Left ventricle myocardium inferior (tissue), 1 donor: Measurements from ENCODE around the gene C14orf119. TPM values are rescaled to one million over a fixed set of nuclear protein-coding genes. Genes with fewer than 3 reads are reported as not detected.

Source experiments
- DNase-seq: peaks from one replicate; pipeline ENCODE4 v3.0.0-alpha.2; 2020
- H3K27ac ChIP-seq: fragments of 200-600 bp; replicated peaks from 2 replicates; pipeline ENCODE4 v1.8.0; 2021
- H3K27me3 ChIP-seq: fragments of 200-600 bp; 2 replicates; pipeline ENCODE4 v1.8.0; 2021; ENCODE audit warnings: low read depth
- H3K36me3 ChIP-seq: fragments of 200-600 bp; 2 replicates; pipeline ENCODE4 v1.8.0; 2021
- H3K4me1 ChIP-seq: fragments of 200-600 bp; 2 replicates; pipeline ENCODE4 v1.8.0; 2021
- H3K4me3 ChIP-seq: fragments of 200-600 bp; 2 replicates; pipeline ENCODE4 v1.8.0; 2021; ENCODE audit warnings: mild to moderate bottlenecking, moderate library complexity
- H3K9me3 ChIP-seq: fragments of 200-600 bp; replicated peaks from 2 replicates; pipeline ENCODE4 v1.8.0; 2021
- intact Hi-C: fragments of 100-400 bp; cut with micrococcal nuclease; formaldehyde crosslinking; loops from one replicate; pipeline ENCODE4 v1.11.0; 2022
- total RNA-seq: library from RNA; stranded (reverse); fragmentation: NEBNext Ultra II Directional; extraction: Animal tissue kit (Norgen Biotek cat#: 25700); gene quantifications from one replicate; pipeline ENCODE4 v1.2.1, GENCODE V29; 2021
- TF ChIP-seq, protein P1 (sequence below): fragments of 200-600 bp; IDR thresholded peaks from 2 replicates; pipeline ENCODE4 v1.8.0; 2021; ENCODE audit warnings: antibody characterized with exemption, mild to moderate bottlenecking, borderline replicate concordance
- donor health status: DM: no; HTN: yes; CAD: no; lungs with severe emphysema.

Gene C14orf119
- total RNA-seq, 1 donor from 2014 or later: 25.2 TPM

DNA sequence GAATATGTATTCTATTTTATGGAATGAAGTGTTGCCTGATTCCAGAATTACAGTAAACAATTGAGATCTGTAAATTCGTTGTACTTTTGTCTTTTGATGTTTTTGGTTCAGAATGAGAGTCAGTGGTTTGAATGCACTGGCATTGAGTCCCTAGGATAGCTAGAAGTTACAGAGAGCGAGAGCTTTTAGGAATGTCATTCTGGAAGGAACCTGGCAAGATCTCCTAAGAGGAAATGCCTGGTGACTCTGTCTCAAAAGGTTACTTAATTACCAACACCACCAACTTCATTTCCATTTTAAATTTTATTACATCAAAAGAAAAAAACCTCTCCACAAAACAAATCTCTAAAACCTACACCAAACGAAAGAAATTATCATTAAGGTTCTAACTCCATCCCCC is 29.7 kb downstream of the C14orf119 start:
- H3K9me3 ChIP-seq: no peaks in the 10 kb centered on the region
- peaks cover 28% of the 10 kb centered on the region for H3K4me1 ChIP-seq
- TF ChIP-seq, protein P1, sequence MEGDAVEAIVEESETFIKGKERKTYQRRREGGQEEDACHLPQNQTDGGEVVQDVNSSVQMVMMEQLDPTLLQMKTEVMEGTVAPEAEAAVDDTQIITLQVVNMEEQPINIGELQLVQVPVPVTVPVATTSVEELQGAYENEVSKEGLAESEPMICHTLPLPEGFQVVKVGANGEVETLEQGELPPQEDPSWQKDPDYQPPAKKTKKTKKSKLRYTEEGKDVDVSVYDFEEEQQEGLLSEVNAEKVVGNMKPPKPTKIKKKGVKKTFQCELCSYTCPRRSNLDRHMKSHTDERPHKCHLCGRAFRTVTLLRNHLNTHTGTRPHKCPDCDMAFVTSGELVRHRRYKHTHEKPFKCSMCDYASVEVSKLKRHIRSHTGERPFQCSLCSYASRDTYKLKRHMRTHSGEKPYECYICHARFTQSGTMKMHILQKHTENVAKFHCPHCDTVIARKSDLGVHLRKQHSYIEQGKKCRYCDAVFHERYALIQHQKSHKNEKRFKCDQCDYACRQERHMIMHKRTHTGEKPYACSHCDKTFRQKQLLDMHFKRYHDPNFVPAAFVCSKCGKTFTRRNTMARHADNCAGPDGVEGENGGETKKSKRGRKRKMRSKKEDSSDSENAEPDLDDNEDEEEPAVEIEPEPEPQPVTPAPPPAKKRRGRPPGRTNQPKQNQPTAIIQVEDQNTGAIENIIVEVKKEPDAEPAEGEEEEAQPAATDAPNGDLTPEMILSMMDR: no peak
- no peak for DNase-seq
- H3K4me3 ChIP-seq: no peak overlapping the region
- peaks cover 22% of the 10 kb centered on the region for H3K36me3 ChIP-seq
- H3K27me3 ChIP-seq: no peaks in the 10 kb centered on the region
- H3K27ac ChIP-seq: no peak overlapping the region
- intact Hi-C loops: no loop called here

DNA sequence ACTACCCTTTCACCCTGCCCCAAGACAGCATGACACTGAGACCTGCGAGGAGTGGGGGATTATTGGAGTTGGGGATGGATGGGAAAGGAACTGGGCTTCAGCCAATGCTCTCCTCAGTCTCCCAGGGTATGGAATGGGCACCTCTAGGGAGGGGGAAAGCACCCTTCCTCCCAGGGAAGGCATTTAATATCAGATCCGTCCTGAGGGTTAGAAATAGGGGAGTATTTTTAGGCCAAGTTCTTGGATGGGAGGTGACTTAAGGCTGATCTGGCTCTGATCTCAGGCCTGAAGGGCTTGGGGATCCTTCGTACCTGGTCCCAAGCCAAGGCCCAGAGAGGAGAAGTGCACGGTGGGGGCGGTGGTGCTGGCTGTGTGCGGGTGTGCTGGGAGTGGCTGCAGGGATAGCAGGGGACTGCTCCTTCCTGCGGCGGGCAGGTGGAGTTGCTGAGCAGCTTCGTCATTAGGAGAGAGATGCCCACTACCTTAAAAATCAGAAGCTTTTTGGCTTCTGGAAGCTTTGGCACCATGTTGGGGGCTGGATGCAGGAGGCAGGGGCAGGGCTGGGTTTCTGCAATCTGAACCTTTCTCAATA is 30.7 kb downstream of the C14orf119 start:
- Histone ChIP-seq H3K36me3 (peaks cover 22% of the 10 kb centered on the region), H3K27ac (no peak overlapping the region), H3K27me3 (no peaks in the 10 kb centered on the region), H3K4me3 (no peak overlapping the region), H3K9me3 (no peaks in the 10 kb centered on the region), H3K4me1 (peaks cover 36% of the 10 kb centered on the region)
- DNase-seq: no peak
- intact Hi-C loops: no loop called here
- TF ChIP-seq, protein P1: no peak

DNA sequence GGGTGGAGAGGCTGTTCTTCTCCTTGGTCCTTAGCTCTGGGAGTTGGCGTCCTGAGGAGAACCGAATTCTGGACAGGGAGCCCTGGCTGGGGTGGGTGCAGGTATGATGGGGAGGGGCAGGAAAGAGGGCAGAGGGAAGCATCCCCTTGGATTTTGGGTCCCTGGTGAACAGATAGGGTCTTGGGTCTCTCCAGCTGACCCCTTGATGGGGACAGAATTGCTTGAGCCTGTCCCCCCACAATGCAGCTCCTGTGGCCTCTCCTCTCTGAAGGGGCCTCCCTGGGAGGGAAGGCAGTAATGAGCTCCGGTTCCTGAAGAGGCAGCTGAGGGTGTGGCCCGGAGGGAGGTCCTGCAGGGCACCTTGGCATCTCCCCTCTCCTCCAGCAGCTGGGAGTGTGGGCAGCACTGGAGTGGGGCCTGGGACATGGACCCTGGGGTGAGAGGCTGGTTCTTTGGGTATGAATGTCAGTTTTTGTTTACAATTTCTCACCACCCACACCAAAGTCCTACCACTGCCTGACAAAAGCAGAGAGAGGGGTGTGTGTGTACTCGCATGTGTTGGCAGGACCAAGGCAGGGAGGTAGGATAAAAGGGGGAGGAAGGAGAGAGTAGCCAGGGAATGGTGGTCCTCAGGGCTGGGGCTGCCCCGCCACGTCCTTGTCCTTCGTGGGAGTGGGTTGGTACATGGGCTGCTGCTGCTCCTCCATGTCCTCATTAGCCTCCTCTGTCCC is 31.4 kb downstream of the C14orf119 start:
- Histone ChIP-seq H3K36me3 (peaks cover 22% of the 10 kb centered on the region), H3K4me1 (peaks cover 35% of the 10 kb centered on the region), H3K9me3 (no peaks in the 10 kb centered on the region), H3K27me3 (no peaks in the 10 kb centered on the region), H3K27ac (no peak overlapping the region), H3K4me3 (no peak overlapping the region)
- TF ChIP-seq, protein P1: no peak
- intact Hi-C loops: no loop called here
- no peak for DNase-seq

DNA sequence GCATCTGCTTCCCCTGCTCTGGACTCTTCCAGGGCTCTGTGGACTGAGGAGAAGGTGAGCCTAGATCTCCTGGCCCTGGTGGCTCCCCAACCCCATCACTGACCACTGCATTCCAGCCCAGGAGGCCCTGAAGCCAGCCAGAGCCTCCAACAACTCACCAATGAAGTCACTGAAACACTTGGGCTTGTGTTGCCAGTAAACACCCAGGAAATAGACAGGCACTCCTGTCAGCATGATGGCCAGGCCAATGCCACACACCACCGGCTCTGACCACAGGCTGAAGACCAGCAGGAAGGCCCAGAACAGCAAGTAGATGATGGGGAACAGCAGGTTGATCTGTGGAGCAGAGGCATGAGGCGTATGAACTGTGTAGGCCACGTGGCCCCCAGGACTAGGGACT is 32.6 kb downstream of the C14orf119 start:
- H3K4me3 ChIP-seq: no peak overlapping the region
- no peak overlapping the region for H3K27ac ChIP-seq
- no peak for DNase-seq
- intact Hi-C loops: no loop called here
- TF ChIP-seq, protein P1: no peak
- peaks cover 22% of the 10 kb centered on the region for H3K36me3 ChIP-seq
- H3K4me1 ChIP-seq: peaks cover 33% of the 10 kb centered on the region
- H3K27me3 ChIP-seq: no peaks in the 10 kb centered on the region
- no peaks in the 10 kb centered on the region for H3K9me3 ChIP-seq

DNA sequence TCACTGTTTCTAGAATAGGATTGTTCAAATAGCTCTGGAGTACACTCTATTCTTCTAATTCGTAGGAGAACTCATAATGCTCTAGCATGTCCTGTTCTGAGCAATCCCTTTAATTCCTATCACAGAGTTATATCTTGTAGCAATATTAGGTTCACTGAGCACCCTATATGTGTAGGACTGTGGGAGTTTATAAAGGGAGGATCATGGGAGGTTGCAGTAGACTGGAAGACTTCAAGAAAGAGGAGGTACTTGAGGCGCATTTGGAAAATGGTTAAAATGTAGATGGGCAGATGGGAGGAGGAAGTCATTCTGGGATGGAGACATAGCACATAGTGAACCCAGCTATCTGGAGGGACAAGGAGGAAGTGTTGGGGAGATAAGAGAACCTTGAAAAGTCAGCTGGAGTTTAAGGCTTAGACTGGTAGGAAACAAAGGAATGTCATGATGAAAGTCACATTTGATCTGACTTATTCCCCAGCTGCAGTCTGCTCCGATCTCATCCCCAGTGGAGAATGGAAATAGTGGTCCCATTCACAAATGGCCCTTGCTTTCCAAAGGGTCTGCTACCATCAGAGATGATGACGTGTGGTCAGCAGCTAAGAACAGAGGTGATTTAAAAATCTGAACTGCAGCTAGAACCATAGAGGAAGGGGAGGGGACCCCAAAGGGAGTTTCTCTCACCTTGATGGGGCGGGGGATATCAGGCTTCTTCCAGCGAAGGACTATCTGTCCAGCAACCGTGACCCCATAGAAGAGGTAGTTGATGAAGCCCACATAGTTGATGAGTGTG is 33.9 kb downstream of the C14orf119 start:
- intact Hi-C loops: no loop called here
- TF ChIP-seq, protein P1: no peak
- H3K4me1 ChIP-seq: peaks cover 23% of the 10 kb centered on the region
- no peaks in the 10 kb centered on the region for H3K27me3 ChIP-seq
- no peaks in the 10 kb centered on the region for H3K9me3 ChIP-seq
- no peak overlapping the region for H3K27ac ChIP-seq
- DNase-seq: no peak
- no peak overlapping the region for H3K4me3 ChIP-seq
- peaks cover 22% of the 10 kb centered on the region for H3K36me3 ChIP-seq
